HepG2 (cell line): ENCODE measurements around the gene APLF. TPM values are rescaled to one million over a fixed set of nuclear protein-coding genes. Genes with fewer than 3 reads are reported as not detected.

Source experiments
- AHR ChIP-seq: IDR thresholded peaks from 2 replicates; pipeline ENCODE4 v1.6.1; 2018; ENCODE audit warnings: missing genetic modification reagents, missing compliant biosample characterization
- CENPT ChIP-seq: sonication (generic); formaldehyde crosslinking; IDR thresholded peaks from 2 replicates; pipeline ENCODE4 v1.8.0; 2022; ENCODE audit warnings: low read depth, mild to moderate bottlenecking, moderate library complexity, missing genetic modification reagents
- CENPX ChIP-seq: sonication (generic); formaldehyde crosslinking; IDR thresholded peaks from 2 replicates; pipeline ENCODE4 v1.9.0; 2021; ENCODE audit warnings: mild to moderate bottlenecking, missing genetic modification reagents, moderate library complexity
- DMAP1 ChIP-seq: IDR thresholded peaks from 2 replicates; pipeline ENCODE4 v1.6.1; 2016
- NFIC ChIP-seq: IDR thresholded peaks from 2 replicates; pipeline ENCODE4 v1.6.1; 2012; ENCODE audit warnings: mild to moderate bottlenecking, low read length, inconsistent platforms
- PBX3 ChIP-seq: sonication (generic); formaldehyde crosslinking; IDR thresholded peaks from 2 replicates; pipeline ENCODE4 v1.8.1; 2023; ENCODE audit warnings: missing genetic modification reagents, inconsistent platforms, borderline replicate concordance
- RERE ChIP-seq: IDR thresholded peaks from 2 replicates; pipeline ENCODE4 v1.6.1; 2016; ENCODE audit warnings: low read depth, missing genetic modification reagents, missing compliant biosample characterization
- RFXAP ChIP-seq: sonication (generic); formaldehyde crosslinking; IDR thresholded peaks from 2 replicates; pipeline ENCODE4 v1.4.0; 2020; ENCODE audit warnings: missing genetic modification reagents, borderline replicate concordance
- SETDB1 ChIP-seq: sonication (generic); formaldehyde crosslinking; IDR thresholded peaks from 2 replicates; pipeline ENCODE4 v1.5.1; 2020; ENCODE audit warnings: missing genetic modification reagents, mild to moderate bottlenecking, borderline replicate concordance
- SNAPC5 ChIP-seq: sonication (generic); formaldehyde crosslinking; IDR thresholded peaks from 2 replicates; pipeline ENCODE4 v1.8.1; 2023; ENCODE audit warnings: mild to moderate bottlenecking, missing genetic modification reagents, borderline replicate concordance
- YY1 ChIP-seq: IDR thresholded peaks from 2 replicates; pipeline ENCODE4 v1.6.1; 2011; ENCODE audit warnings: low read length, low read depth, moderate library complexity, mild to moderate bottlenecking; ENCODE audit not compliant: insufficient read depth, insufficient replicate concordance
- ZFP37 ChIP-seq: sonication (generic); formaldehyde crosslinking; IDR thresholded peaks from 2 replicates; pipeline ENCODE4 v1.4.0; 2020; ENCODE audit warnings: missing genetic modification reagents, borderline replicate concordance
- ZMYM2 ChIP-seq: sonication (generic); formaldehyde crosslinking; IDR thresholded peaks from 2 replicates; pipeline ENCODE4 v1.8.0; 2022; ENCODE audit warnings: mild to moderate bottlenecking, missing genetic modification reagents
- ZMYM4 ChIP-seq: sonication (generic); formaldehyde crosslinking; IDR thresholded peaks from 2 replicates; pipeline ENCODE4 v1.8.1; 2023; ENCODE audit warnings: mild to moderate bottlenecking, missing genetic modification reagents
- ZNF207 ChIP-seq: fragments of 450-650 bp; IDR thresholded peaks from 2 replicates; pipeline ENCODE4 v1.6.1; 2016; ENCODE audit warnings: antibody characterized with exemption, borderline replicate concordance
- ZNF557 ChIP-seq: sonication (generic); formaldehyde crosslinking; IDR thresholded peaks from 2 replicates; pipeline ENCODE4 v1.4.0; 2020; ENCODE audit warnings: missing genetic modification reagents
- ZNF644 ChIP-seq: IDR thresholded peaks from 2 replicates; pipeline ENCODE4 v1.6.1; 2016; ENCODE audit warnings: low read depth
- ZNF782 ChIP-seq: sonication (generic); formaldehyde crosslinking; IDR thresholded peaks from 2 replicates; pipeline ENCODE4 v1.4.0; 2020; ENCODE audit warnings: missing genetic modification reagents, mild to moderate bottlenecking, borderline replicate concordance
- ZNF792 ChIP-seq: IDR thresholded peaks from 2 replicates; pipeline ENCODE4 v1.6.1; 2016
- ZXDC ChIP-seq: sonication (generic); formaldehyde crosslinking; IDR thresholded peaks from 2 replicates; pipeline ENCODE4 v1.5.0; 2020; ENCODE audit warnings: mild to moderate bottlenecking, missing genetic modification reagents
- polyA plus RNA-seq, 8 experiments: library from polyadenylated mRNA; depleted of rRNA in 3 of 8; stranded (reverse) in 7 of 8; unstranded in 1 of 8; fragments of >200 nt; fragmentation: Illumina TruSeq in 4 of 8; extraction: Trizol in 4 of 8; gene quantifications; 2 replicates each; pipeline versions ENCODE4 v1.2.1 to v1.2.3, GENCODE V29; 2011 to 2016; ENCODE audit warnings: low read depth in 4 of 8, missing spikeins in 1 of 8, mixed read lengths in 1 of 8; ENCODE audit not compliant: insufficient read depth in 1 of 8
- total RNA-seq, 5 experiments: library from RNA; depleted of rRNA; stranded (reverse); fragments of >200 nt; fragmentation: Illumina TruSeq; extraction: Trizol; gene quantifications; 2 replicates each; pipeline ENCODE4 v1.2.3, GENCODE V29; 2016; ENCODE audit warnings: low read depth in 1 of 5

The APLF gene
- total and polyA plus RNA-seq, 2 of the 13 experiments (the other 11 are each of a cell fraction or from before 2014, with no cell fraction given) = 0.45 to 2.2 TPM

- TF ChIP-seq ZXDC (CRISPR knock-in tag) = no peak
- peak; percentile 87 for TF ChIP-seq RFXAP (CRISPR knock-in tag)
- peak; percentile 25; the same call in 1 of the 2 replicates for TF ChIP-seq ZNF792 (CRISPR knock-in tag)
- no peak for TF ChIP-seq ZNF557 (CRISPR knock-in tag)
- TF ChIP-seq CENPX (CRISPR knock-in tag) = no peak
- TF ChIP-seq ZNF207 = no peak
- TF ChIP-seq ZNF782 = no peak; the same call in 1 of the 2 replicates
- TF ChIP-seq ZMYM2 (CRISPR knock-in tag) = peak; percentile 70; the same call in 1 of the 2 replicates
- TF ChIP-seq CENPT = no peak
- peak; percentile 68 for TF ChIP-seq ZMYM4 (CRISPR knock-in tag)
- no peak for TF ChIP-seq SETDB1
- peak; percentile 51 for TF ChIP-seq YY1
- no peak; the same call in 1 of the 2 replicates for TF ChIP-seq NFIC
- no peak for TF ChIP-seq ZFP37
- no peak; the same call in 1 of the 2 replicates for TF ChIP-seq DMAP1 (CRISPR knock-in tag)
- TF ChIP-seq AHR (CRISPR knock-in tag) = peak; percentile 74; the same call in 1 of the 2 replicates
- TF ChIP-seq PBX3 (CRISPR knock-in tag) = no peak
- TF ChIP-seq SNAPC5 (CRISPR knock-in tag) = no peak
- 0 out of 2 replicates have a peak, but pooled peaks have one; percentile 11 for TF ChIP-seq RERE (CRISPR knock-in tag)
- no peak for TF ChIP-seq ZNF644 (CRISPR knock-in tag)
Observed at GRCh38 chr2:68467077-68467960, at the start of gene APLF, which contains the start of gene FBXO48 (continued).
